Endometrial microvascular endothelial cells (primary cell): Measurements from ENCODE around the gene SYCE3. TPM values are rescaled to one million over a fixed set of nuclear protein-coding genes. Genes with fewer than 3 reads are reported as not detected.

ENCODE experiments used
- in situ Hi-C: cut with HindIII; loops from 2 replicates; pipeline ENCODE4 v1.10.0; 2017; ENCODE audit warnings: low sequenced_read_pairs, low pct_unique_long_range_greater_than_20kb; ENCODE audit errors: inconsistent ontology term
- total RNA-seq: library from RNA; depleted of rRNA; stranded (reverse); fragments of >200 nt; gene quantifications from one replicate; pipeline ENCODE4 v1.2.3, GENCODE V29; 2015; ENCODE audit errors: inconsistent ontology term

SYCE3 gene
- total RNA-seq, 1 donor from 2014 or later = not detected

DNA sequence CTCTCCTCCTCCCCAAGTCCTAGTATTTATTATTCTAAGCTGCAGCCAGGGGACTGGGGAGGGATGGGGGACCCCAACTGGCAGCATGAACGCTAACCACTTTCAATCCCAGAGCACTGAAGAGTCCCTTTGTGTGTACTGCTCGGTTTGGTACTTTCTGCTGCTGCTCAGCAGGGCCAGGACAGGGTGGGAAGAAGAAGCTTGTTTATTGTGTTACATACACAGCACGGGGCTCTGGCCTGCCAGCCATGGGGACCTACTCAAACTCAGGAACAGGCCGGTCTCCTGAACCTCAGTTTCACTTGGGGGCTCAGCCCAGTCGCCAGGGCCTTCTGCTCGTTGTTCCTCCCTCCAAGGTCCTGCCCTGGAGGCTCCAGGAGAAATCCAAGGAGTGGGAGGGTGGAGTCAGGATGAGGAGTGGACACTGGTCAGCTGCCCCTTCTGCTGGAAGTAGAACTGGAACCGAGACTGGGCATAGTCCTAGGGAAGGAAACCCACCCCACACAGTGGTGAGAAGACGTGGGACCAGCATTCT lies 16.1 kb upstream of the SYCE3 start:
- in situ Hi-C loops = no loop called here

DNA sequence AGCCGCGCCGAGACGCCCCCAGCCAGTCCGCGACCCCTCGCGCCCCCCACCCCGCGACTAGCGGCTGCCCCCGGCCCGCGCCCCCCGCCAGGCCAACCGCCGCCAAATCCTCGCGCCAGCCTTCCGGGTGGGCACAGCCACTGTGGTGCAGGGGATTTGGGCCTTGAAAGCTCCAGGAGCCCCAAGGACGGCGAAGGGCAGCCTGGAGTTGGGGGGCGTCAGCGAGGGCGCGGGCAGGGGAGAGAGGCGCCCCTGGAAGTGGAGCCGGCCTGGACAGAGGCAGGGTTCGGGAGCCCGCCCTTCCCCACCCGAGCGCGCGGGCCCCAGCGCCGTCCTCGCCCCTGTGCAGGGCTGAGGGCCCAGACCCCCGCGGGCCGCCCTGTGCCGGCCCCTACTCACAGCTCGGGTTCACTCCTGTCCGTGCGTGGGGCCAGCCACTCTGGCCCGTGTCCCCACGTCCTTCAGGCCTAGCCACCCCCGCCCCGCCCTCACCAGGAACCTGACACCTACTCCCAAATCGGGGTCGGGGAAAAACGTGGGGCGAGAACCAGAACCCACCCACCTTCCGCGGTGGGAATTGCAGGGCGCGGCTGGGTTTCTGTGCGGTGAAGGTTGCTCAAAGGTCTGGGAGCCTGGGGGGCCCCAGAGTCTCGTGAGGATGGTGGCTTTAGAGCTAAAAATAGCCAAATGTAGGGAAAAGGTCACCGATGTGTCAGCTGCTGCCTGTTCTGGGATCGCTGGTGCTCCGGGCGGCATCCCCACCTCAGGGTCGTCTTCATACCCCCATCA lies 15.5 kb upstream of the SYCE3 start, which contains the start of gene CPT1B:
CPT1B (minus strand) TSS at position 441 of the 789 bp plus-strand sequence. CDS start 512 bp downstream, outside the sequence.
- in situ Hi-C loops = no loop called here

DNA sequence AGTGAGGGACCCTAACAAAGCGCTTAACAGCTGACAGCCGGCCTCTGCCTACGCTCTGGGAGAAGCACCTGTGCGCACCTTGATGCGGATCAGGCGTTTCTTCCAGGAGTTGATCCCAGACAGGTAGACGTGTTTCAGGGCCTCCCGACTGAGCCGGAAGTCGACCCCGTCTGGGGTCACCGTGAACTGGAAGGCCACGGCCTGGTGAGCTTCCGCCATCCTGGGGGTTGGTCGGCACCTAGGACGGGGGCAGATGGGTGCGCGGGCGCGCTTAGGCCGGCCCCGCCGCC lies 14.9 kb upstream of the SYCE3 start:
- in situ Hi-C loops = no loop called here

- in situ Hi-C loops = no loop called here
Measured at GRCh38 chr22:50576806-50577696, 14.3 kb upstream of the SYCE3 start.

DNA sequence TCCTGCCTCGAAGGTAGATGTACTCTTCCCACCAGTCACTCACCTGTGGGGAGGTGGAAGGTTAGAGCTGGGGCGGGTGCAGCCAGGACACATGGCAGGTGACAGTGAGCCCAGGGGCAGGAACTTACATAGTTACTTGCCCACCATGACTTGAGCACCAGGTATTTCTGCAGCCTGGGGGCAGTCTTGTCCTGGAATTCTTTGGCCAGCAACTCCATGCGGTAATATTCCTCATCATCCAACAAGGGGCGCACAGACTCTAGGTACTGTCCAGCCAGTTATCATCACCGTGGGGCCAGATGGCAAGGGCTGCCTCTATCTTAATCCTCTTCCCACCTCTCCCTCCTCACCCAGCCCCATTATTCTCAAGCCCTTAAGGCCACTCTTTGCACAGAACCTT lies 13.4 kb upstream of the SYCE3 start:
- in situ Hi-C loops = no loop called here

DNA sequence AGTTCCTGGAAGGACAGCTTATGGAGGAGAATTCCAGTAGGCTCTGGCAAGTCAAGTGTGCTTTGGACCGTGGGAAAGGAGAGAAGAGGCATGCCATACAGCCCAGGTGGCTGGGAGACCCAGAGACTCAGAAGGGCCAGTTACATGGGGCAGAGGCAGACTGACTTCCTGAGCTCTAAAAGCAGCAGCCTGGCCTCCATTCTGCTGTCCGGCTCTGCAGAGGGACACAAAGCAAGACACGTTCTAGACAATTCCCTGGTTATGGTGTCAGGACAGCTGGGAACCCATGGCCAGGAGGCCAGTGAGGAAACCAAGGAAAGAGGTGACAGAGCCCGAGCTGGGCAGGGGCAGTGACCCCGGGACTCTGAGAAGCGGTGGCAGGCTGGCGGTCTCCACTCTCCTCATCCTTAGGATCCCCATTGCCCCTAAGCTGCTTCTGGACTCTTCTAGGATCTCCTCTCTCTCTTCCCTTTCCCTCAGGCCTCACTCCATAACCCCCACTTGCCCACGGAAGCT lies 12.8 kb upstream of the SYCE3 start:
- in situ Hi-C loops = no loop called here

DNA sequence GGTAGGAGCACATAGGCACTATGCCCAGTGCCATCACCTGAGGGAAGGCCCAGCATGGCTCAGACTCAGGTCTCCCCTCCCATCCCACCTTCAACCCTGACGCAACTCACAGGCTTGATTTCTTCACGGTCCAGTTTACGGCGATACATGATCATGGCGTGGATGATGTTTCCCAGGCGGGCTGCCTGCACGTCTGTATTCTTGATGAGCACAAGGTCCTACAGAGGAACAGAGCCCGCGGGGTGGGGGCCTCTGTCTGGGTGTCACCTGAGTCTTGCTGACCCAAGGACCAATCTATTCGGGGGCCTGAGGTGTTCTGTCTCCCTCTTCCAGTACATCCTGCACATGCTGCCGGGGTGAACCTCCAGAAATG lies 11.7 kb upstream of the SYCE3 start:
- in situ Hi-C loops = no loop called here

GRCh38 chr22:50573491-50574382 lies 11.0 kb upstream of the SYCE3 start:
- in situ Hi-C loops = no loop called here

DNA sequence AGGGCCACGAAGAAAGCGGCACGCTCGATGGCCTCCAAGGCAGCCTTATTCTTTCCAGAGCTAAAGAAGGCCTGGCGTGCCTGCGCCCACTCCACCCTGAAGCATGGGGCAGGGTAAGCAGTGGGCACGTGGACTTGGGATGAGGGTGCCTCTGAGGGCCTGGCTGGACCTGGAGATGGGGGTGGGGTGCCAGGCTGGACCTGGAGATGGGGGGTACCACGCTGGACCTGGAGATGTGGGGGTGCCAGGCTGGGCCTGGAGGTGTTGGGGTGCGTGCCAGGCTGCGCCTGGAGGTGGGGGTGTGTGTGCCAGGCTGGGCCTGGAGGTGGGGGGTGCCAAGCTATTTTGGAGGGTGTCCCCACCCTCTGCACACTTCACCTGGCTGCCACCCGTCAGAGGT lies 10.2 kb upstream of the SYCE3 start:
- in situ Hi-C loops = no loop called here

DNA sequence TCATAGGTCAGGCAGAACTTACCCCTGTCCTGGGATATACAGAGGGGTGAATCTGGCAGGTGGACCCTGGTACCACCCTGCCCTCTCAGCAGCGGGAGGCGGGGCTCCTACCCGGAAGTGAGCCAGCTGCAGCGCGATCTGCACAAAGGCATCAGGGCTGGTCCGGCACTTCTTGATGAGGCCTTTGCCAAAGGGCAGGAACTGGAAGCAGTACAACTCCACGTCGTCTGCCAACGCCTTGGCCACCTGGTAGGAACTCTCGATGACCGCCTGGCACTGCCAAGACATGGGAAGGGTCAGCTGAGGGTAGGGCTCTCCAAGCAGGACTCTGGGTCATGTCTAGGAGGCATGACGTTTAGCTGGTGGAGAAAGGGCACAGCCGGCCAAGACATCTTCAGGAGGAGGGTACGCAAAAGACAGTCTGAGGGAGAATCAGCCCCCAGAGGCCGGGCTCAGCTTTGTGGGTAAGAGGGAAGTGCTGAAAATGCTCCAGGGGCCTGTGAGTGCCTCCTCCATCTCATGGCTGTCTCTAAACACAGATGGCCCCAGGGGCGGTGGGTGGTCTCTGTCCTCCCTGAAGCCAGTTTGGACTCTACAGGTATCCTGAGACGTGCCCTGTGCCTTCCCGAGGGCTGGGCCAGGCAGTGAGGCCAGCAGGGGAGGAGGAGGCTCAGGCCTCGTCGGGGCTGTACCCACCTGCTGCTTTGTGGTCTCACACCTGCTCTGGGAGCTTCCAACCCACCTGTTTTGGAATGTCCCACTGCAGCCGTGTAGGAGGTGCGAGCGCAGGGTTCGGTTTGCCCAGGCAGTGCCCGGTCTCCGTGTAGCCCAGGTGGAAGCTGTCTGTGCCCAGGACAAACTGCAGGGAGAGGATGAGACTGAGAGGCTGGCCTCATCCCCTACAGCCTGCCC lies 8.8 kb upstream of the SYCE3 start:
- in situ Hi-C loops = no loop called here

DNA sequence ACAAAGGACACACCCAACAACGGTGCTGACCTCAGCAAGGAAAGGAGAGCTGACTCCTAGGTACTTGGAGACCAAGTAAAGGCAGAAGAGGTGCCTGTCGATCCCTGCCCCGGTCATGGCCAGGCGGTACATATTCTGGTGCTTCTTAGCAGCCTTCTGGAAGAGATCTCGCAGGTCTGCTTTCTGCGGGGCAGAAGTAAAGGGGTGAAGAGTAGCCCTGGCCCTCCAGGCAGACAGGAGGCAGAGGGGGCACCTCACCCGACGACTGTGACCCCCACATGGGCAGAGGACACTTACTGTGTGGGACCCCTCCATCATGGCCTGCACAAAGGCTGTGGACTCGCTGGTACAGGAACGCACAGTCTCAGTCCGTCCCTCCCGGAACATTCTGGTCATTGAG lies 8.1 kb upstream of the SYCE3 start:
- in situ Hi-C loops = no loop called here

DNA sequence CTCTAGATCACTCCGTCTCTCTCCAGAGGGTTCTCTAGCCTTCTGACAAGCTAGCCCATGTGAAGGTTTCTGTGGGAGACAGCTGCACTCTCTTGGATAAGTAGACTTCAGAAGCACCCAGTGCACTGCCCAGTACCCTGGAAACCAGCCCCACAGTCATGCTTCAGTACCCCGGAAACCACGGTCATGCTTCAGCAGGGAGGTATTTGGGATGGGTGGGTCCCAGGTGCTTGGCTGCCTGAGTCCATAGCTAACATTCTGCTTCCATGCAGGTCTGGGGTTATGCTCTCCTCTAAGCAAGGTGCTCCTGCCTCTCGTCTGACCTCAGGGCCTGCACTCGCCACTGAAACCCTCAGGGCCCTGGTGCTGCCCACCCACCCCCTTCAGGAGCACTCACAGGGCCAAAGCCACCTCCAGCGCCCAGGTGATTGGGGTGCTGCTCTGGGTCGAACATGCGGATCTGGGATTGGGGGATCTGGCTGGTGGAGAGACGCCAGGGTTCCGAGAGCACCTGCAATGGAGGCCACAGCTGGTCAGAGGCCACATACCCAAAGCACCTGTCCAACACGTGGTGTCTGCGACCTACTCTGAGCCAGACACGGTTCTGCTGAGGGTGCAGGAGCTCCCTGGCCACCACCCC lies 7.3 kb upstream of the SYCE3 start:
- in situ Hi-C loops = no loop called here

DNA sequence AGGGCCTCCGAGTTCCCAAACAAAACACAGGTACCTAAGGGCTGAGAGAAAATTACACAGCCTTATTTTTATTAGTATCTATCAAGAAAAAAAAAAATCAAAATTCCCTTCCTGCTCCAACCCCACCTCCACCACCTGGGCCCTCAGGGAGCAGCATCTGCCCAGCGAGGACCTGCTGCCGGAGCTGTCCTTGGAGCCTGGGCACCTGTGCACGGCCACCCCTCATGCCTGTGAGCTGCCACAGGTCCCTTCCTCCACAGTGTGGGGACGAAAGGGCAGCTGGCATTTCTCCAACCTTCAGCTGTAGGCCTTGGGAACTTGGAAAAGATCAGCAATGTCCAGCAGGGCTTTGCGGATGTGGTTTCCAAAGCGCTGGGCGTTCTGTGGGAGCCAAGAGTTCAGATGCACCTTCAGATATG lies 6.3 kb upstream of the SYCE3 start:
- in situ Hi-C loops = no loop called here

- in situ Hi-C loops = no loop called here
Measured at GRCh38 chr22:50568626-50569025, 5.9 kb upstream of the SYCE3 start.

DNA sequence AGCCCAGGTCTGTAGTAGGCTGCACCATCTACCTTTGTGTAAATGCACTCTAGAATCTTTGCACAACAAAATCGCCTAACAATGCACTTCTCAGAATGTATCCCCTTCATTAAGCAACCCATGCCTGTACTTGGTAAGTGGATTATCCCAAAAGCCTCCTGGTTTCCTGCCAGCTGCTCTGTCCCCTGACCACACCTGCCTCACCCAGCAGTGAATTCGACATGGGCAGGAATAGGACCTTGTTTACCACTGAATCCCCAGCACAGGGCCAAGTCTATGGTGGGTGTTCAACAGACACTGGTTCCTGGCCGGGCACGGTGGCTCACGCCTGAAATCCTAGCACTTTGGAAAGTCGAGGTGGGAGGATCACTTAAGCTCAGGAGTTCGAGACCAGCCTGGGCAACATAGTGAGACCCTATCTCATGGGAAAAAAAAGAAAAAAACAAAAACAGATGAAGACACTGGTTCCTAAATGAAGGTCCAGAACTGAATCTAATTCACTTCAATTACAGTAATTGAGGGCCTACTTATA lies 5.1 kb upstream of the SYCE3 start:
- in situ Hi-C loops = no loop called here

DNA sequence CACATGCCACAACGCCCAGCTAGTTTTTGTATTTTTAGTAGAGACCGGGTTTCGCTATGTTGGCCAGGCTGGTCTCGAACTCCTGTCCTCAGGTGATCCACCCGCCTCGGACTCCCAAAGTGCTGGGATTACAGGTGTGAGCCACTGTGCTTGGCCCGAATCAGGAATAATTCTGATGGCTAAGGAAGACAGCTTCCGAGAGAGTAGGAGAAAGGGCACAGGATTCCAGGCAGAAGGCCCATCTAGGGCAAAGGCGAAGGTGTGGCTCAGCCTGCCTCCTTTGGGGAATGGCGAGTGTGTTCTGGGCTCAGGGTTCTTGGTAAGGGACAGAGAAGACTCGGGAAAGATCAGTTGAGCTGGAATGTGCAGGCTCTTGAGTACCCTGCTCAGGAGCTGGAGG lies 1.6 kb upstream of the SYCE3 start:
- in situ Hi-C loops = no loop called here

DNA sequence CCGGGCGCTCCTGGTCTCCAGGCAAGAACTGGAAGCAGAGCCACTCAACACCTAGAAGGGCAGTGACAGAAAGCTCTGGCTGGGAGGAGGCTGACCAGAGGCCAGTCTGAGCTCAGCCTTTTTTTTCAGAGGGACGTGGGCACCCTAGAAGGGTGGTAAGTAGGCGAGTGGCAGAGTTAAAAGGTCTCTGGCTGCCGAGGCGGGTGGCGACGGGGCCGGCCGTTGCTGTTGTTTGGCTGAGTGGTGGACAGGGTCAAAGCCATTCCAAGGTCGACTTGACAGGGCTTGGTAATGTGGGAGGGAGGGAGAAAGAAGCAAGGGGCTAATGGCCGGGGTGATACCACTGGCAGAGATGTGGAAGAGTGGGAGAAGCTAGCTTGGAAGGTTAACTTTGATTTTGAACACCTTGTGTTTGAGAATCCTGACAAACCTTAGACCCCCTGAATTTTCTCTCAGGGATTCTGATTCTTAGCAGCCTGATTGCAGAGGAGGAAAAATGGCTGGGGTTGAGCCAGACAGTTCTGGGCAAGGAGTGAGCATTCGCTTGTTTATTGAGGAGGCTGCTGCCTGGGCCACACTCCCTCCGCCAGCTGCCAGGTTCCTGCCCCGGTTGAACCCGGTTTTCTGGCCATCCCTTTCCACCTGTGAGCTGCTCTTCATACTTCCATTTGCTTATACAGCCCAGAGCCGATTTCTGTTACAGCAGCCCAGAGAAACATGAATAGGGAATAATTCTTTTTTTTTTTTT lies 868 bp upstream of the SYCE3 start:
- in situ Hi-C loops = no loop called here
